GM21528 (cell line): ENCODE data around the gene TEKT2.

Experiments used
- ATAC-seq: cut with Tn5 transposase; IDR thresholded peaks from one replicate; pipeline ENCODE4 v1.9.1; 2021; ENCODE audit warnings: mild to moderate bottlenecking, moderate library complexity; ENCODE audit not compliant: unreplicated experiment, low FRiP score

TEKT2 gene

GRCh38 chr1:36099681-36100341 lies 15.9 kb downstream of the TEKT2 start:
- ATAC-seq, result no peak

GRCh38 chr1:36100376-36100775 lies 16.5 kb downstream of the TEKT2 start:
- no peak for ATAC-seq

GRCh38 chr1:36101546-36101945 lies 17.7 kb downstream of the TEKT2 start:
- no peak for ATAC-seq

- ATAC-seq, result no peak
Observed at GRCh38 chr1:36106269-36106668, 22.4 kb downstream of the TEKT2 start.

GRCh38 chr1:36107394-36107793 lies 23.5 kb downstream of the TEKT2 start:
- no peak for ATAC-seq

- no peak for ATAC-seq
Observed at GRCh38 chr1:36108314-36108713, 24.4 kb downstream of the TEKT2 start.

GRCh38 chr1:36109041-36109679 lies 25.3 kb downstream of the TEKT2 start:
- ATAC-seq, result no peak

GRCh38 chr1:36111151-36111550 lies 27.3 kb downstream of the TEKT2 start:
- no peak for ATAC-seq

GRCh38 chr1:36112823-36113222 lies 28.9 kb downstream of the TEKT2 start:
- ATAC-seq, result no peak

GRCh38 chr1:36114371-36114770 lies 30.5 kb downstream of the TEKT2 start:
- no peak for ATAC-seq

- no peak for ATAC-seq
Observed at GRCh38 chr1:36115200-36115669, 31.3 kb downstream of the TEKT2 start.

- ATAC-seq, result no peak
Observed at GRCh38 chr1:36115931-36116330, 32.0 kb downstream of the TEKT2 start.

- ATAC-seq, result no peak
Observed at GRCh38 chr1:36116901-36117300, 33.0 kb downstream of the TEKT2 start.

- no peak for ATAC-seq
Observed at GRCh38 chr1:36118447-36119204, 34.7 kb downstream of the TEKT2 start.

- ATAC-seq, result no peak
Observed at GRCh38 chr1:36119456-36119855, 35.6 kb downstream of the TEKT2 start.

- ATAC-seq, result no peak
Observed at GRCh38 chr1:36122062-36123030, 38.5 kb downstream of the TEKT2 start.

GRCh38 chr1:36123356-36123755 lies 39.5 kb downstream of the TEKT2 start:
- no peak for ATAC-seq

GRCh38 chr1:36124404-36125128 lies 40.7 kb downstream of the TEKT2 start:
- ATAC-seq, result no peak

- no peak for ATAC-seq
Observed at GRCh38 chr1:36125129-36125991, 41.5 kb downstream of the TEKT2 start, which contains the start of gene COL8A2. Gene COL8A2, minus strand, starts transcription at chr1:36125222. Its CDS starts 24,980 bp downstream, at chr1:36100242.
